Neural crest cell (in vitro differentiated cells): ENCODE measurements around the gene SNAP47. TPM values are rescaled to one million over a fixed set of nuclear protein-coding genes. Genes with fewer than 3 reads are reported as not detected.
"Not testable (repeated sequence)": the region's sequence is repeated elsewhere in the genome, so short reads cannot be mapped to it uniquely, and the experiment has no call there.

Source experiments
- DNase-seq: peaks from one replicate; pipeline ENCODE4 v3.0.0; 2021; ENCODE audit warnings: low read depth, mixed read lengths, low spot score
- H3K27ac Mint-ChIP-seq: one replicate; pipeline ENCODE4 v1.8.0; 2021; ENCODE audit warnings: mild to moderate bottlenecking, mixed read lengths; ENCODE audit not compliant: unreplicated experiment
- H3K27me3 Mint-ChIP-seq: 2 replicates; pipeline ENCODE4 v1.8.0; 2021; ENCODE audit warnings: low read depth, mild to moderate bottlenecking, mixed read lengths
- H3K36me3 Mint-ChIP-seq: 2 replicates; pipeline ENCODE4 v1.8.0; 2021; ENCODE audit warnings: low read depth, mild to moderate bottlenecking, mixed read lengths
- H3K4me1 Mint-ChIP-seq: 2 replicates; pipeline ENCODE4 v1.8.0; 2021; ENCODE audit warnings: mixed read lengths
- H3K4me3 Mint-ChIP-seq: one replicate; pipeline ENCODE4 v1.8.0; 2021; ENCODE audit warnings: mild to moderate bottlenecking, mixed read lengths
- H3K9me3 Mint-ChIP-seq: 2 replicates; pipeline ENCODE4 v1.8.0; 2021; ENCODE audit warnings: mixed read lengths
- total RNA-seq: library from RNA; stranded (reverse); gene quantifications from 2 replicates; pipeline ENCODE4 v1.2.1, GENCODE V29; 2021
- TF ChIP-seq, protein P1 (sequence below): fragments of 200-600 bp; sonication (generic); conservative IDR thresholded peaks from 2 replicates; pipeline ENCODE4 v1.5.0; 2021; ENCODE audit warnings: antibody characterized with exemption, mild to moderate bottlenecking

Gene SNAP47
- total RNA-seq, 1 donor from 2014 or later = 45.3 TPM

DNA sequence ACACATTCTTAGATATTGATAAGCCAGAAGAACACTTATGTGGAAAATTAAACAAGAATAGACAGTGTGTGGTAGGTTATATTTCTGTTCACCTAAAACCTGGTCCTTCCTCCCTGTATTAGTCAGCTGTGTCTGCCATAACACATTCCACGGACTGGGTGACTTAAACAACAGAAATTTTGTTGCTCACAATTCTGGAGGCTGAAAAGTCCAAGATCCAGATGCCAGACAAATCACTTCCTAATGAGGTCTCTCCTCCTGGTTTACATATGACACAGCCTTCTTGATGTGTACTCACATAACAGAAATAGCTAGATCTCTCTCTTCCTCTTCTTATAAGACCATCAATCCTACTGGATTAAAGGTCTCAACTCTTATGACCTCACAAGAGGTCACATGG, 25.8 kb upstream of the SNAP47 start:
- Mint-ChIP-seq H3K9me3 (peaks cover 19% of the 10 kb centered on the region), H3K36me3 (peaks cover 3% of the 10 kb centered on the region), H3K27ac (no peak overlapping the region), H3K4me3 (no peak overlapping the region), H3K4me1 (no peaks in the 10 kb centered on the region), H3K27me3 (peaks cover 3% of the 10 kb centered on the region)
- DNase-seq = no peak
- TF ChIP-seq, protein P1, sequence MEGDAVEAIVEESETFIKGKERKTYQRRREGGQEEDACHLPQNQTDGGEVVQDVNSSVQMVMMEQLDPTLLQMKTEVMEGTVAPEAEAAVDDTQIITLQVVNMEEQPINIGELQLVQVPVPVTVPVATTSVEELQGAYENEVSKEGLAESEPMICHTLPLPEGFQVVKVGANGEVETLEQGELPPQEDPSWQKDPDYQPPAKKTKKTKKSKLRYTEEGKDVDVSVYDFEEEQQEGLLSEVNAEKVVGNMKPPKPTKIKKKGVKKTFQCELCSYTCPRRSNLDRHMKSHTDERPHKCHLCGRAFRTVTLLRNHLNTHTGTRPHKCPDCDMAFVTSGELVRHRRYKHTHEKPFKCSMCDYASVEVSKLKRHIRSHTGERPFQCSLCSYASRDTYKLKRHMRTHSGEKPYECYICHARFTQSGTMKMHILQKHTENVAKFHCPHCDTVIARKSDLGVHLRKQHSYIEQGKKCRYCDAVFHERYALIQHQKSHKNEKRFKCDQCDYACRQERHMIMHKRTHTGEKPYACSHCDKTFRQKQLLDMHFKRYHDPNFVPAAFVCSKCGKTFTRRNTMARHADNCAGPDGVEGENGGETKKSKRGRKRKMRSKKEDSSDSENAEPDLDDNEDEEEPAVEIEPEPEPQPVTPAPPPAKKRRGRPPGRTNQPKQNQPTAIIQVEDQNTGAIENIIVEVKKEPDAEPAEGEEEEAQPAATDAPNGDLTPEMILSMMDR = no peak

- not testable (repeated sequence) for H3K4me3 Mint-ChIP-seq, H3K27ac Mint-ChIP-seq, DNase-seq
Observed at GRCh38 chr1:227710474-227710873, 24.8 kb upstream of the SNAP47 start.

GRCh38 chr1:227712648-227713047, 22.6 kb upstream of the SNAP47 start:
- H3K36me3 Mint-ChIP-seq = peaks cover 7% of the 10 kb centered on the region
- H3K27me3 Mint-ChIP-seq = peaks cover 3% of the 10 kb centered on the region
- no peak overlapping the region for H3K27ac Mint-ChIP-seq
- no peak for DNase-seq
- H3K4me1 Mint-ChIP-seq = no peaks in the 10 kb centered on the region
- peaks cover 24% of the 10 kb centered on the region for H3K9me3 Mint-ChIP-seq
- H3K4me3 Mint-ChIP-seq = no peak overlapping the region
- TF ChIP-seq, protein P1 = no peak

More at GRCh38 chr1:227710474-227710873, 24.8 kb upstream of the SNAP47 start:
- not testable (repeated sequence) for H3K27me3 Mint-ChIP-seq, H3K4me1 Mint-ChIP-seq, H3K36me3 Mint-ChIP-seq
- H3K9me3 Mint-ChIP-seq = peaks cover 24% of the 10 kb centered on the region

DNA sequence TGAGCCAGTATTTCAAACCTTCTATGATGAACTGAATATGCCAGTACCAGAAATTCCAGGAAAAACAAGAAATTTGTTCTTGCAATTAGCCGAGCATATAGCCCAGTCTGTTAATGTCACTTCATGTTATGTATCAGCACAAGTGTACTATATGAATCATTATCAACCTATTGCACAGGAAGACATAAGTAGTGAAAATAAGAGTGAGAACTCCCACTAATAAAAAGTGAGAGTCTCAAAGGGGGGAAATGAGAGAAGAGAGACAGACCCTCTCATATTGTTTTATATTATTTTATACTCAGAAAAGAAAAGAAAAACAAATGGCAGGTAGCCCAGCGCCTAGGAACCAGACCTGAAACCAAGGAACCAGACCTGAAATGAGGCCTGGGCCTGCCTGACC, 16.3 kb upstream of the SNAP47 start:
- no peak for DNase-seq
- Mint-ChIP-seq H3K4me3 (no peak overlapping the region), H3K4me1 (no peaks in the 10 kb centered on the region), H3K27me3 (peaks cover 16% of the 10 kb centered on the region), H3K27ac (no peak overlapping the region), H3K9me3 (peaks cover 42% of the 10 kb centered on the region), H3K36me3 (peaks cover 27% of the 10 kb centered on the region)
- TF ChIP-seq, protein P1 = no peak

GRCh38 chr1:227723474-227723873, 11.8 kb upstream of the SNAP47 start:
- DNase-seq = no peak
- Mint-ChIP-seq H3K27ac (no peak overlapping the region), H3K9me3 (peaks cover 28% of the 10 kb centered on the region), H3K4me1 (peaks cover 11% of the 10 kb centered on the region), H3K27me3 (peaks cover 31% of the 10 kb centered on the region), H3K4me3 (no peak overlapping the region), H3K36me3 (peaks cover 23% of the 10 kb centered on the region)
- TF ChIP-seq, protein P1 = no peak

- no peak overlapping the region for H3K27ac Mint-ChIP-seq
- H3K36me3 Mint-ChIP-seq = peaks cover 22% of the 10 kb centered on the region
- H3K27me3 Mint-ChIP-seq = peaks cover 31% of the 10 kb centered on the region
- peaks cover 23% of the 10 kb centered on the region for H3K9me3 Mint-ChIP-seq
- peak overlapping the region; percentile 25 for H3K4me3 Mint-ChIP-seq
- DNase-seq = no peak
- TF ChIP-seq, protein P1 = no peak
- H3K4me1 Mint-ChIP-seq = peaks cover 24% of the 10 kb centered on the region
Observed at GRCh38 chr1:227725046-227725445, 10.2 kb upstream of the SNAP47 start.
